Effector memory CD8-positive, alpha-beta T cell (primary cell): ENCODE results near the gene CNST.
"Not testable (repeated sequence)": the region's sequence is repeated elsewhere in the genome, so short reads cannot be mapped to it uniquely, and the experiment has no call there.

Source experiments
- ATAC-seq: fragments of 150-1000 bp; cut with Tn5 transposase; replicated peaks from 2 replicates; pipeline ENCODE4 v1.10.0; 2021; ENCODE audit warnings: mild to moderate bottlenecking, moderate library complexity
- DNase-seq, 3 experiments: peaks; one replicate each; pipeline ENCODE4 v3.0.0; 2021
- H3K27ac Mint-ChIP-seq, 2 donors: one replicate each; pipeline ENCODE4 v1.8.0; 2022; ENCODE audit warnings: mild to moderate bottlenecking in 2 of 2, mixed read lengths in 2 of 2, moderate library complexity in 2 of 2
- H3K27me3 Mint-ChIP-seq, 2 donors: one replicate each; pipeline ENCODE4 v1.8.0; 2022; ENCODE audit warnings: mixed read lengths in 2 of 2
- H3K36me3 Mint-ChIP-seq: one replicate; pipeline ENCODE4 v1.8.0; 2022; ENCODE audit warnings: mild to moderate bottlenecking, moderate library complexity, mixed read lengths; ENCODE audit not compliant: insufficient read depth
- H3K4me1 Mint-ChIP-seq, 2 donors: one replicate each; pipeline ENCODE4 v1.8.0; 2022; ENCODE audit warnings: low read depth in 2 of 2, mixed read lengths in 2 of 2
- H3K4me3 Mint-ChIP-seq, 2 donors: one replicate each; pipeline ENCODE4 v1.8.0; 2022; ENCODE audit warnings: mild to moderate bottlenecking in 2 of 2, mixed read lengths in 2 of 2, moderate library complexity in 2 of 2
- H3K9me3 Mint-ChIP-seq, 2 donors: one replicate each; pipeline ENCODE4 v1.8.0; 2022; ENCODE audit warnings: mixed read lengths in 2 of 2

CNST gene

GRCh38 chr1:246567646-246568235 is 1.5 kb downstream of the CNST start:
- peaks cover 22% of the 10 kb centered on the region for H3K36me3 Mint-ChIP-seq
- ATAC-seq (no peak), DNase-seq (no peak)
- H3K4me1 Mint-ChIP-seq = peaks cover 29 to 38% of the 10 kb centered on the region in 2 donors
- no peaks in the 10 kb centered on the region for H3K9me3 Mint-ChIP-seq
- peak overlapping the region; percentile 94 to 97 for H3K27ac Mint-ChIP-seq
- H3K4me3 Mint-ChIP-seq = peak overlapping the region; percentile 97 to 100
- H3K27me3 Mint-ChIP-seq = no peaks in the 10 kb centered on the region

GRCh38 chr1:246569248-246570238 is 3.3 kb downstream of the CNST start:
- Mint-ChIP-seq H3K4me1 (peaks cover 31 to 42% of the 10 kb centered on the region in 2 donors), H3K9me3 (no peaks in the 10 kb centered on the region), H3K27me3 (no peaks in the 10 kb centered on the region), H3K27ac (peak overlapping the region; percentile 83 to 86), H3K36me3 (peaks cover 17% of the 10 kb centered on the region), H3K4me3 (peak overlapping the region; percentile 66 to 74)
- DNase-seq (no peak), ATAC-seq (no peak)

GRCh38 chr1:246571309-246571708 is 5.1 kb downstream of the CNST start:
- peaks cover 11% of the 10 kb centered on the region for H3K36me3 Mint-ChIP-seq
- not testable (repeated sequence) for ATAC-seq, H3K9me3 Mint-ChIP-seq, H3K27me3 Mint-ChIP-seq, DNase-seq
- H3K27ac Mint-ChIP-seq = peak overlapping the region; percentile 78 to 83
- peaks cover 24 to 39% of the 10 kb centered on the region in 2 donors for H3K4me1 Mint-ChIP-seq
- peak overlapping the region; percentile 34 to 61 for H3K4me3 Mint-ChIP-seq

GRCh38 chr1:246571953-246572352 is 5.7 kb downstream of the CNST start:
- Mint-ChIP-seq H3K9me3 (no peaks in the 10 kb centered on the region), H3K27me3 (no peaks in the 10 kb centered on the region), H3K4me3 (no peak overlapping the region), H3K36me3 (peaks cover 5% of the 10 kb centered on the region), H3K27ac (peak overlapping the region; percentile 78 to 83), H3K4me1 (peaks cover 24 to 37% of the 10 kb centered on the region in 2 donors)
- DNase-seq = no peak
- no peak for ATAC-seq

- no peaks in the 10 kb centered on the region for H3K27me3 Mint-ChIP-seq
- no peaks in the 10 kb centered on the region for H3K9me3 Mint-ChIP-seq
- ATAC-seq (no peak), DNase-seq (no peak)
- H3K4me1 Mint-ChIP-seq = peaks cover 26 to 38% of the 10 kb centered on the region in 2 donors
- no peak overlapping the region for H3K27ac Mint-ChIP-seq
- peaks cover 3% of the 10 kb centered on the region for H3K36me3 Mint-ChIP-seq
- H3K4me3 Mint-ChIP-seq = no peak overlapping the region
These were observed 6.5 kb downstream of the CNST start for GRCh38 chr1:246572785-246573184.

- DNase-seq = no peak
- peaks cover 3% of the 10 kb centered on the region for H3K36me3 Mint-ChIP-seq
- H3K27me3 Mint-ChIP-seq = no peaks in the 10 kb centered on the region
- H3K27ac Mint-ChIP-seq = no peak overlapping the region
- H3K9me3 Mint-ChIP-seq = no peaks in the 10 kb centered on the region
- no peak overlapping the region for H3K4me3 Mint-ChIP-seq
- peaks cover 29 to 41% of the 10 kb centered on the region in 2 donors for H3K4me1 Mint-ChIP-seq
- ATAC-seq = no peak
These were observed 7.2 kb downstream of the CNST start for GRCh38 chr1:246573491-246573890.

GRCh38 chr1:246576709-246577032 is 10.4 kb downstream of the CNST start:
- H3K27ac Mint-ChIP-seq = peak overlapping the region in 1 of 2 donors; percentile 90
- no peaks in the 10 kb centered on the region for H3K9me3 Mint-ChIP-seq
- no peak overlapping the region for H3K4me3 Mint-ChIP-seq
- no peak for DNase-seq
- H3K36me3 Mint-ChIP-seq = peaks cover 3% of the 10 kb centered on the region
- H3K27me3 Mint-ChIP-seq = no peaks in the 10 kb centered on the region
- no peak for ATAC-seq
- peaks cover 30 to 44% of the 10 kb centered on the region in 2 donors for H3K4me1 Mint-ChIP-seq

GRCh38 chr1:246577082-246577719 is 10.9 kb downstream of the CNST start:
- DNase-seq (no peak), ATAC-seq (no peak)
- peak overlapping the region; percentile 1 to 37 for H3K4me3 Mint-ChIP-seq
- peak overlapping the region; percentile 0 to 90 for H3K27ac Mint-ChIP-seq
- H3K27me3 Mint-ChIP-seq = no peaks in the 10 kb centered on the region
- H3K4me1 Mint-ChIP-seq = peaks cover 32 to 47% of the 10 kb centered on the region in 2 donors
- H3K9me3 Mint-ChIP-seq = no peaks in the 10 kb centered on the region
- H3K36me3 Mint-ChIP-seq = peaks cover 3% of the 10 kb centered on the region

- no peak for ATAC-seq
- Mint-ChIP-seq H3K4me3 (no peak overlapping the region), H3K4me1 (peaks cover 37 to 53% of the 10 kb centered on the region in 2 donors), H3K27ac (peak overlapping the region; percentile 10 to 90), H3K36me3 (peaks cover 5% of the 10 kb centered on the region), H3K27me3 (no peaks in the 10 kb centered on the region), H3K9me3 (no peaks in the 10 kb centered on the region)
- no peak for DNase-seq
These were observed 11.5 kb downstream of the CNST start for GRCh38 chr1:246577720-246578106.

GRCh38 chr1:246579818-246580217 is 13.6 kb downstream of the CNST start:
- Mint-ChIP-seq H3K36me3 (peaks cover 15% of the 10 kb centered on the region), H3K4me1 (peaks cover 47 to 65% of the 10 kb centered on the region in 2 donors), H3K27me3 (no peaks in the 10 kb centered on the region), H3K4me3 (no peak overlapping the region), H3K9me3 (no peaks in the 10 kb centered on the region), H3K27ac (no peak overlapping the region)
- DNase-seq (no peak), ATAC-seq (no peak)

GRCh38 chr1:246580497-246581370 is 14.5 kb downstream of the CNST start:
- Mint-ChIP-seq H3K36me3 (peaks cover 24% of the 10 kb centered on the region), H3K4me1 (peaks cover 43 to 62% of the 10 kb centered on the region in 2 donors), H3K27ac (no peak overlapping the region), H3K27me3 (no peaks in the 10 kb centered on the region), H3K9me3 (no peaks in the 10 kb centered on the region), H3K4me3 (no peak overlapping the region)
- DNase-seq (no peak), ATAC-seq (no peak)

- Mint-ChIP-seq H3K4me3 (no peak overlapping the region), H3K27ac (peak overlapping the region; percentile 73 to 86), H3K4me1 (peaks cover 40 to 58% of the 10 kb centered on the region in 2 donors), H3K27me3 (no peaks in the 10 kb centered on the region), H3K36me3 (peaks cover 24% of the 10 kb centered on the region), H3K9me3 (no peaks in the 10 kb centered on the region)
- no peak for DNase-seq
- no peak for ATAC-seq
These were observed 16.2 kb downstream of the CNST start for GRCh38 chr1:246582301-246583055.
